Neural cell (in vitro differentiated cells): ENCODE measurements around the gene PTPRB.

ENCODE experiments used
- CTCF ChIP-seq: fragments of 450-650 bp; IDR thresholded peaks from 2 replicates; pipeline ENCODE4 v1.5.1; 2014; ENCODE audit warnings: antibody characterized with exemption, mild to moderate bottlenecking, moderate library complexity; ENCODE audit not compliant: poor library complexity, severe bottlenecking
- EP300 ChIP-seq: fragments of 450-650 bp; conservative IDR thresholded peaks from 2 replicates; pipeline ENCODE4 v1.6.1; 2014; ENCODE audit warnings: antibody characterized with exemption, mild to moderate bottlenecking, moderate library complexity; ENCODE audit not compliant: poor library complexity, severe bottlenecking
- EZH2 ChIP-seq: fragments of 200-600, 300-800 bp; shearing (Covaris generic), sonication (generic); IDR thresholded peaks from 2 replicates; pipeline ENCODE4 v1.6.1; 2014; ENCODE audit warnings: antibody characterized with exemption, low read length, borderline replicate concordance, mild to moderate bottlenecking; ENCODE audit not compliant: insufficient read depth, poor library complexity, severe bottlenecking
- MXI1 ChIP-seq: fragments of 450-650 bp; conservative IDR thresholded peaks from 2 replicates; pipeline ENCODE4 v1.6.1; 2014; ENCODE audit warnings: antibody characterized with exemption, mild to moderate bottlenecking; ENCODE audit not compliant: poor library complexity, severe bottlenecking
- POLR2AphosphoS5 ChIP-seq: IDR thresholded peaks from 2 replicates; pipeline ENCODE4 v1.6.1; 2012
- RAD21 ChIP-seq: fragments of 450-650 bp; conservative IDR thresholded peaks from 2 replicates; pipeline ENCODE4 v1.6.1; 2014; ENCODE audit warnings: antibody characterized with exemption, mild to moderate bottlenecking, moderate library complexity
- REST ChIP-seq: IDR thresholded peaks from 2 replicates; pipeline ENCODE4 v1.6.1; 2012; ENCODE audit warnings: borderline replicate concordance
- TAF1 ChIP-seq: IDR thresholded peaks from 2 replicates; pipeline ENCODE4 v1.6.1; 2012; ENCODE audit warnings: low read depth

- TF ChIP-seq CTCF (no peak), POLR2AphosphoS5 (no peak), TAF1 (no peak), EZH2 (no peak), EP300 (no peak), REST (no peak), MXI1 (no peak), RAD21 (no peak)
These were observed 83.8 kb downstream of the PTPRB start for GRCh38 chr12:70553391-70553859.
